GM21723 (cell line): ENCODE measurements around the gene RPP30.
"Not testable (repeated sequence)": the region's sequence is repeated elsewhere in the genome, so short reads cannot be mapped to it uniquely, and the experiment has no call there.

ENCODE experiments used
- ATAC-seq: cut with Tn5 transposase; IDR thresholded peaks from one replicate; pipeline ENCODE4 v1.9.1; 2021; ENCODE audit warnings: mild to moderate bottlenecking, moderate library complexity; ENCODE audit not compliant: unreplicated experiment

The RPP30 gene

DNA sequence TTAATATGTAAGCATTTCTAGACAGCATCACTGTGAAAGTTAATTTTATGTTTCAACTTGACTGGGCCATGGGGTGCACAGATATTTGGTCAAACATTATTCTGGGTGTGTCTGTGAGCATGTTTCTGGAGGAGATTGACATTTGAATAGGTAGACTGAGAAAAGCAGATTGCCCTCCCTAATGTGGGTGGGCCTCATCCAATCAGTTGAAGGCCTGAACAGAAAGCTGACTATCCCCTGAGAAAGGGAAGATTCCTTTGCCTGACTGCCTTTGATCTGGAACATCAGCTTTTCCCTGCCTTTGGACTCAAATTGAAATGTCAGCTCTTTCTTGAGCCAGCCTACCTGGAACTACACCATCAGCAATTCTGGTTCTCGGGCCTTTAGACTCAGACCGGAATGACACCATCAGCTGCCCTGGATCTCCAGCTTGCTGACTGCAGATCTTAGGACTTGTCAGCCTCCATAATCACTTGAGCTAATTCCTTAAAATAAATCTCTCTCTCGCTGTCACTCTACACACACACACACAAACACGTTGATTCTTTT, 5.7 kb upstream of the RPP30 start:
- no peak for ATAC-seq

DNA sequence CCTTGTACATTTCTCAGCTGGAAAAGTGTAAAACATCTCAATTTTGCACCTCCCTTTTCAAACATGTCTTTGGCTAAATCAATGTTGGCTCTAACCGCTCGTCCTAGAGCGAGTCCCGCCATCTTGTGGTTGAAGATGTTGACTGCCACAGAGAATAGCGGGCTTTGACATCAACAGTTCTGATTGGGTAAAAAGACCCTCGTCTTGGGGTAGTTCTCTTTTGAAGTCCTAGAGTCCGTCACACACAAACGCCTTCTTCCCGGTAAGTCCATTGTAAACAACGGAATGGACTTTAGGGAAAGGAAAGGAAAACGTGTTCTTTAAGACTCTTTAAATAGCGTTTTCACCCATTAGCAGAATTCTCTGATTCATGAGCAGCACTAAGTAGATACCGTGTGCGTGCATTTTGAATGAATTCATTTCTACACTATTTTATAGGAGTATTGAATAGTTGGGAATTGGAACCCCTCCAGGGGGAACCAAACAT, 452 bp upstream of the RPP30 start:
- peak; percentile 54 for ATAC-seq

DNA sequence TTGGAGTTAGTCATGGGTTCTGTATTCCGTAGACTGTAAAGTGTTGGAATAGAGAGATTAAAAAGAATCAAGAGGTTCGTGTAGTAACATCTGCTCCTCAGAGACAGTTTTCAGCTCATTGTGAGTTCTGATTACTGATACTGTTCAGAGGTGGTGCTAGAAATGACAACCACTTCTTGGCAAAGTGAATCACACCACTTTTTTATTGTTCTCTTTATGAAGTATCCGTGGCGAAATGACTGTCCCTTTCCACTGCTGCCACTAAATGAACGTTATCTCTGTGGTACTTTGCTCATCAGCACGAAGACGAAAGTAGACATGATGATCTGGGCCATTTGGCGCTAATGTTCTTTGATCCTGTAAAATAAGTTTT, 860 bp downstream of the RPP30 start:
- ATAC-seq: no peak

DNA sequence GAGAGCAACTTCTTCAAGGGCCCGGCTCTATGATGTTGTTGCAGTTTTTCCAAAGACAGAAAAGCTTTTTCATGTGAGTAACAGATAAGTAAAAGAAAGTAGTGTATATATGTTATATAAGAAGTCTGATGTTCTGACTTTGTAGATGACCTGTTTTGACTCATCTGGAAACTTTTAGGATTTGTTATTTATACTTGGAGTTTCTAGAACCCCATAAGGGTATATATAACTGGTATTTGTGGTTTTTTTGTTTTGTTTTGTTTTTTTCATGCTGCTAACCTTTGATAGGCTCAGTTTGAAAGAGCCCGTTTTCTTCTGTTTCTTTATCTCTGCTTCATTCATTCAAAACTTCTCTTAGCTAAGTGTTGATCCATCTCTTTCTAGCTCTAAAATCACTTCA, 7.3 kb downstream of the RPP30 start:
- ATAC-seq: no peak

DNA sequence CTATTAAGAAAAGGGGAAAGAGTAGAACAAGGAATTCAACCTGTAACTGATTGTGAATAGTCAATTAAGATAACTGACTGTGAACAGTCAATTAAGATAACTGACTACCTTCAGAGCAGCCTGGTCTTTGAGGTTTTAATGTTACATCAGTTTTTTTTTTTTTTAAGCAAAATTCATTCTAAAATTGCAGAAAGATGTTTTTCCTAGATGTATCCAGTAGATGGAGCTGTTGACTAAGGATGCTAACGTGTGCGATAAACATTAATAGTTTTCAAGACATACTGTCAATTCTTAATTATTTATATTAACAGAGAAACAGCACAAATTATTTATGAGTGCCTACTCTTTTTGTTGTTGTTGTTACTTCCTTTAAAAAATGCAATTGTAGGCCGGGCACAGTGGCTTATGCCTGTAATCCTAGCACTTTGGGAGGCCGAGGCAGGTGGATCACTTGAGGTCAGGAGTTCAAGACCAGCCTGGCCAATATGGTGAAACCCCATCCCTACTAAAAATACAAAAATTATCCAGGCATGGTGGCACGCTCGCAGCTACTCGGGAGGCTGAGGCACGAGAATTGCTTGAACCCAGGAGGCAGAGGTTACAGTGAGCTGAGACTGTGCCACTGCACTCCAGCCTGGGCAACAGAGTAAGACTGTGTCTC, 8.4 kb downstream of the RPP30 start:
- not testable (repeated sequence) for ATAC-seq

DNA sequence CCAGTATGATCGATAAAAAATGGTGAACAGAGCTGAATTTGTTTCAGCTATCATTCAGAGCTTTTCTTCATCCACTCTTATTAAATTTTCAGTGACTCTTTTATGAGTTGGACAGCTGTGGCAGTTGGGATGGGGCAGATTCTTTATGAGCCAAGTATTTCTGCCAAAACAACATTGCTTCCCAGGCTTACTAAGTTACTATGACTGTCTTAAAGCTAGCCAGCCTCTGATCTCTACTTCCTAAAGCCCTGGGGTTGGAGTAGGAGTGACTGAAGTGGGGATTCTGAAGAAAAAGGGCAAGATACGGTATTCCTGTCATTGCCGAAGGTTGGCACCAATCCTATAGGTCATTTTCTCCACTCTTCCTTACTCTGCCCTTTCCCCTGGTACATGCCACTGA, 12.7 kb downstream of the RPP30 start:
- ATAC-seq: no peak

DNA sequence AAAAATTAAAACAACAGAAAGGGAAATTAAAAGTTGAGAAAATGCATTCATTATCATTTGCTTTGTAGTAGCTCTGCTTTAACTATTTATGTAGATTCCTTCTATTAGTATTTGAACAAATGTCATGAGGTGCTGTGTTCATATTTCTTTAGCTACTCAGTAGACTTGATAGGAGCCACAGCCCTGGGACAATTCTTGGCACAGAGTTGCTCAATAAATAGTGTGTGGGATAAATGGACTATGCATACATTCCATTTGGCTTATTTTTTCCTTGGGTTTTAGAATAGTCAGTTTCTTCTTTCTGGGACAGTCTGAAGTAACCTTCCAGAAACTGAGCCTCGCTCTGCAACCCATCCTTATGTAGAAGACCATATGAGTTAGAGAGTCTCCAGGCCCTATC, 13.4 kb downstream of the RPP30 start:
- ATAC-seq: no peak

DNA sequence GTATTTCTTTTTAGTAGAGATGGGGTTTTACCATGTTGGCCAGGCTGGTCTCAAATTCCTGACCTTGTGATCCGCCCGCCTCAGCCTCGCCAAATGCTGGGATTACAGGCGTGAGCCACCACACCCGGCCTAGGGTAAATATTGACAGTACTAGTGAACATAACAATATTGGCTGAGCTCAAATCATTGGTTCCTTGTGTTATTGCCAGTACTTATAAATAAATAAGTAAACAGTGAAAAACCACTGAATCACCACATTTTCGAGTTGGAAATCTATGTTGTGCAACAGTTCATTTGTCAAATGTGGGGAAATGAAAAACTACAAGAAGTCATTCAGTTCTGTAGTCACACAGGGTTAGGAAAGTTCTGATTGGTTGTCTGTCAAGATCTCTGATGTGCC, 15.8 kb downstream of the RPP30 start:
- no peak for ATAC-seq

DNA sequence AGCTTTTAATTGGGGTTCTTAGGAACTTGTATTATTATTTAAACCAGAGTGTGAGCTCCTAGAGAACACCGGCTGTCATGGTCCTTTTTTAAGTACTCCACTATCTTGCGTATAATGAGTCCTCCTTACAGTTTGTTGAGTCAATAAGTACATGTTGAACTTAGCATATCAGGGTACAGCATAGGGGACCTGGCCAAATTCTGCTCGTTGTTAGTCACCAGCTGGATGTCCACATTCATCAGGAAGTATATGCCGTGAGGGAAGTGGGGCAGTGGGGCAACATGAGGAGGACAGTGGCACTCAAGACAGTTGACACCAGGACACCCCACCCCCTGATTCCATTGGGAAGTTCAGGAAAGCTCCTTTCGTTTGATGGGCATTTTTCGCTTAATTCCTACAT, 16.6 kb downstream of the RPP30 start:
- ATAC-seq: no peak

DNA sequence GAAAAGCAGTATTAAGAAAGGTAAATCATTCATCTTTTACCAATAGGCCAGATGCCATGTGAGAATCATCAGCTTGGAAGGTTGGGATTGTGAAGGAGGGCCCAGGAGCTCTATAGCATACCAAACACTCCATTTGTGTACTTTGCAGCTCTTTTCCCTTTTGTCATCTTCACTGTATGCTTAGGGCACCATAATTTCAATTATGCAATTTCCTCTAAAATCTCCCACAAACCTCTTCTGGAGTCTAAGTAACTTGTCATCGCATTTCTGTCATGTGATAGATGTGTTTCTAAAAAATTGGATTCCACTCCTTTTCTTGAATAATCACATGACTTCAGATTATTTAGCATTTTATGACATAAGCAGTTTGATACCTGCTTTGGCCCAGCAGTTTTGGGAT, 17.9 kb downstream of the RPP30 start:
- no peak for ATAC-seq

DNA sequence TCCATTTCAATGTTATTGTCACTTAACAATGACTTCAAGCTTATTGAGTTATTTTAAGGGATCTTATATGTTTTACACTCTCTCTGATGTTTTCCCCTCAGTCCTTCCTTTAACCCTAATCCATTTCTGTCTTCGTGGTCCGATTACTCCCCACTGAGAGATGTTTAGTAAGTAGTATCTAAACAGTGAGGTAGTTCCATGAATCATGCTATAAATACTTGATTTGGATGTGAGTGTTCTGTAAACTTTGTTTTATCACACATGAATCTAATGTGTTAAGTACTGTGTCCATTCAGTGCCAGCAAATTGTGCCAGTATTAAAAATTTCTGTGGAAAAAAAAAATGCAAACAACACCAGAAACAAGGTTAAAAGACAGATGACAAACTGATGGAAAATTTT, 18.6 kb downstream of the RPP30 start:
- ATAC-seq: no peak

DNA sequence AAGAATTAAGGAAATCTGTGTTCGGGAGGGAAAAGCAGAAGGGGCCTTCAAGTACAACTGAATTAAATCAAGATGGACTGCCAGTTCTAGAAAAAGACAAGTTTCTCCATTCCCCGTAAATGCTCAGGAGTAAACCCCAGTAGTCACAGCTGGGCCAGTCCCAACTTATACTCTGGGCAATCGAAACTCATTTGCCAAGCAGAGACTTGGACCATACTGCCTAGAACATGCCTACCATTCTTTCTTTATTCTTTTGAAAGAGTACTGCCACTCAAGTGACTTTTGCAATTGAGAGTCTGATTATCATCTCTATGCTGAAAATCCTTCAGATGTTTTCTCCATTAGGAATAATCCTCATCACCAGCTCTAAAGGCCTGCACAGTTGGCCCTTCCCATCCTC, 21.4 kb downstream of the RPP30 start:
- no peak for ATAC-seq

DNA sequence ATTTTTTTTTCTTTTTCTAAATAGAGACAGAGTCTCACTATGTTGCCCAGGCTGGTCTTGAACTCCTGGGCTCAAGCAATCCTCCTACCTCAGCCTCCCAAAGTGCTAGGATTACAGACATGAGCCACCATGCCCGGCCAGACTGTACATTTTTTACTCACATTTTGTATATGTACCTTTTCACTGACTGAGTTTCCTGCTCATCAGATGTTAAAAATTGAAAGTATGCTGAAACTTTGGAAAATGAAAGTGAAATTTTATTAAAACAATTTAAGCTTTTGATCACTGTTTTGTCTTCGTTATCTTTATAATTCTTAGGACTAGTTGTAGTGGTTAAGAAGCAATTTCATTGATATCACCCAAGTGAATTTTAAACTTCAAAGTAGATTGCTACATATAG, 25.1 kb downstream of the RPP30 start:
- not testable (repeated sequence) for ATAC-seq

DNA sequence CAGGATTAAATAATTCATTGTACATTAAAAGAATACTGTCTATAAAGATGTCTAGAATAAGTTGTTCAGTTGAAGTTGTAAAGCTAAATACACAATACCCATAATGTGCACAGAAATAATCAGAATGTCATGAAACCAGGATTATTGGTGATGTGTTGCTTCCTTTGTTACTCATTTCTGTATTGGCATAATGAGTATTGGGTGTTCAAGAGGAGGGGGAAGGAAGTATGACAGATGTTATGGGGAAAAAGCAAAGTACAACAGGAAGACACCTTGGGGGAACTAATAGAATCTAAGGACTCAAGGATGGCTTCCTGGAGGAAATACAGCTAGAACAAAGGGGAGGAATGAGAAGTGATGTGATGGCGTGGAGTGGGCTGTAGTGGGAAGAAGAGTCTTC, 34.2 kb downstream of the RPP30 start:
- ATAC-seq: no peak

DNA sequence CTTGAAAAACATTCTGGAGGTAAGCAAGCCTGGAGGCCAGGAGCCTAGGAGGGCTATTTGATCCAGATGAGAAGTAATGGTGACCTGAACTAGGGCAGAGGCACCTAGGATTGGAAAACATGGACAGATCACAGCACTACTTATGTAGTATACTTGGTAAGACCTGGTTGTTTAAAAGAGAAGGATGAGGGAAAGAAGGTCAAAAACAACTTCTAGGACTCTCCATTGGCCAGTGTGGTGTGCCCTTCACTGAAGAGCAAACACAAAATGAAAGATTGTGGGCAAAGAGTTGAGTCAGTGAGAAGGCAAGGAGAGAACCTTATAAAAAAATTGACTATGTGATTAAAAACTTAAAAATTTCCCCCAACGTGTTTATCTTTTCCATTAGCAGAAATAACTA, 34.8 kb downstream of the RPP30 start:
- no peak for ATAC-seq

DNA sequence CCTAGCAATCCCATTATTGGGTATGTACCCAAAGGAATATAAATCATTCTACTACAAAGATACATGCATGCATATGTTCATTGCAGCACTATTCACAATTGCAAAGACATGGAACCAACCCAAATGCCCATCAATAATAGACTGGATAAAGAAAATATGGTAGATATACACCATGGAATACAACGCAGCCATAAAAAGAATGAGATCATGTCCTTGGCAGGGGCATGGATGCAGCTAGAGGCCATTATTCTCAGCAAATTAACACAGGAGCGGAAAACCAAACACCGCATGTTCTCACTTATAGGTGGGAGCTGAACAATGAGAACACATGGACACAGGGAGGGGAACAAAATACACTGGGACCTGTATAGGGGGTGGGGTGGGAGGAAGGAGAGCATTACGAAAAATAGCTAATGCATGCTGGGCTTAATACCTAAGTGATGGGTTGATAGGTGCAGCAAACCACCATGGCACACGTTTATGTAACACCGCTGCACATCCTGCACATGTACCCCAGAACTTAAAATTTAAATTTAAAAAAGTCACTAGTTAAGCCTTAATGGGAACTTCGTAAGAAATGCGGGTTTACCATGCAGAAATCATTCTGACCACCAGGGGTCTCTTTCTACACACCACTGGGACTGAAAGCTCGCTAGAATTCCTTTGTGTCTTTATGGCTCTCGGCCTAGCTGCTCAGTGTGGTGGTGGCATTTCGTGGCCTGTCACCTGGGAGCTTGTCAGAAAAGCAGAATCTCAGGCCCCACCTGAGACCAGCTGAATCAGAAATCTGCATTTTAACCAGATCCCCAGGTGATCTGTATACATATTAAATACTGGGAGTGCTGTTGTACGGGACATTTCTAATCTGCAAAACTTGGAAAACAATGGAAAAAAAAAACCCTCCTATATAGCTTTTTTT, 39.6 kb downstream of the RPP30 start:
- peak; percentile 76 for ATAC-seq

DNA sequence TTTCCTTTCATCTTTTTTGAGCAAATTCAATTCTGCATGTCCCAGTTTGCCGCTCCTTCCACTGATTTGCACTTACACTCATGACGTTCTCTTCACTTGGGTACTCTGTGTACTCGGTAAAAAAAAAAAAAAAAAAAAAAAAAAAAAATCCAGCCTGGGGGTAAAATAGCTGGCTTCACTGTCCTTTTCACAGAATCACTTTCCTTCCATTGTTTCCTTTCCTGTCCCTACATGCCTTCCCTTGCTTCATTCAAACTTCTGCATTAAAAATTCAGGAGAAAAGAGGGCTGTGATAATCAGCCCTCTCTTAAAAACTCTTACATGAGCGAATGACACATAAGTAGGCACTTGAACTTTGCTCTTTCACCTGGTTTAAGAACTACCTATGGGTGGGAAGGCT, 40.4 kb downstream of the RPP30 start:
- no peak for ATAC-seq

DNA sequence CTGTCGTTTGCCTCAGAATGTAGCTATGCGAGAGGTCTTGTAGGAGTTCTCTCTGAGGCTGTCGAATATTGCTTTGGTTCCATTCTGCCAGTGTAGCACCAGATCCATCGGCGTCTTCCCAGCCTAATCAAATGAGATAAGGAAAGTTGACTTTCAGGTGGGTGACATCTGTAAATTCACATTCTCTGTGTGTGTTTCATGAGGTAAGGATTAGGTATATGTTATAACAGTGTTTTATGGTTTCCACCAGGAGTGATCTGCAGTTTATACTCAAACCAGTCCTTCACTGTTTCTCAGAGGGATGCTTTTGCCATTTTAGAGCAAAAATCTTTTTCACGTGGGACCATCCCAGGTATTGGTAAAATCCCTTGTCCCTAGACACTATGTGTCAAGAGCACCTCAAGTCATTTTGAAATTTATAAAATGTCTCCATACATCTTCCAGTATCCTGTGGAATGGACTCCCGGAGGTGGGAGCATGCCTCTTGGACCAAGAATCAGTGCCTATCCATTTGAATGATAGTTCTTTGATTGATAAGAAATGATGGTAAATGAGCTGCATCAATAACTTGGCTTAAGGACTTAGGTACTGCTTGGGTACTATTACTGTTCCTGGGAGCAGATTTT, 41.2 kb downstream of the RPP30 start:
- no peak for ATAC-seq

DNA sequence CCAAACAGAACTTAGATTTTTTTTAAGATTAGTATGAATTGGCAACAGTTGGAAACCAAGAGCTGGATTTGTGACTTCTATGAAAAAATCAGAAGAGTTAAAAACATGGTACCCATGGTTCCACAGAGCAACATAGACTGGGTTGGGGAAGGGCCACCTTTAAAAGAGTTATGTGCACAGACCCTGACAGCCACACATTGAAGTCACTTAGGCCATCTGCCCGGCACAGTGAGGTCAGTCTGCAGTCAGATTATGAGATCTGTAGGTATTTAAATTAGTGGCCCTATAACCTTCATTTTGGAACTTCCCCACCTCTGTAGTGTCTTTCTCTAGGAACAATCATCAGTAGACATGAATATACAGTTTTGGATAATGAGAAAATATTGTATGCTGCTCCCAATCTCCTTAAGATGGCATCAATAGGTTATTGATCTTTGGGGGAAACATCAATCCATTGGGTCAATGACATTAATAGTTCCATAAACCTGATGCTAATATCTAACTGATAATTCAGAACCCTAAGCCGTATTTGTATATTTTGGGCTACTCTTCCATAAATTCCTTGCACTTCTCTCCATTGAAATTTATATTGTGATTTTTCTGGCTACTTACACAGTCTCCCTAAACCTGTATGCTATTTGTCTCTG, 42.1 kb downstream of the RPP30 start:
- no peak for ATAC-seq

DNA sequence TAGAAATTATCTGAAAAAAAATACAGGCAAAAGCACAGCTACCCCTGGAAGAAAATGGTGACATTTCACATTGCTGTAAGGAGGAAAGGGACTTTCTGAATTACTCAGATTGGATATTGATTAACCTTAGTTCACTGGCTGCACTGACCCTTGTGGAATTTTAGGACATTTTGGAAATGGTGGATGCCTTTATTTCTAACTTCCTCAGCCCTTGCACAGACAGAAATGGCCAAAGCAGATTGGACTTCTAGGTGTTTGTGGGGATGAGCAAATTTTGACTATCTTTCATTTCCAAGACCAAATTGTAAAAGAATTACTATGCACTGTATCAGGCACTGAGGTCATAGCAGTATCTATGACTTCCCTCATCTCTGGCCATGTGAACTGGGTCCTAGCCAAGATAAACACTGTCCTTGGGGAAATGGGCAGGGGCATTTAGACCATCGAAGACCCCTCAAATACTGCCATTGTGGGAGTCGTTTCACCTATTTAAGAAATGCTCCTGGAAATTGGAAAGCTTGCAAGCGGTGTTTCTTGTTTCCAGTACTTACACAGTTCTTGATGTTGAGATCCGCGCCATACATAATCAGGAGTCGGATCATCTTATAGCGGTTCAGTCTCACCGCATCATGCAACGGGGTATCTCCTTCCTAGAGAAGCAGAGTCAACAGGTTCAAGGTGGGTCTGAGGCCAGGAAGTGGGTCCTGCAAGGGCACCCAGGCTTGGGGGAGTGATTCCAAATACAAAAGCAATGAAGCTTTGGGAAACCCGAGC, 43.4 kb downstream of the RPP30 start:
- no peak for ATAC-seq

DNA sequence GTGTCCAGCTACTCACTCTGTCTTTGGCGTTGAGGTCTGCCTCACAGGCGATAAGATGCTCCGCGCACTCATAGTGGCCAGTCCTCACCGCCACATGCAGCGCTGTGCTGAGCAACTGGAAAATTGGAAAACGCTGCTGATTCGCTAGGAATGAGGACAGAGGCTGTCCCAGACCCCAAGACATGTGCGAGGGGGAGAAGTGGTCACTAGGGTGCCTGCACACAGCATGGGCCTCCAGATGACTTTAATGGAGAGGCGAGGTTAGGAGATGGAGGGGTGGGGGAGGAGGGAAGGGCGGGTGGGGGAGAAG, 43.9 kb downstream of the RPP30 start:
- no peak for ATAC-seq
